ENCODE results near the gene ZNF771. TPM values are rescaled to one million over a fixed set of nuclear protein-coding genes. Genes with fewer than 3 reads are reported as not detected.
A peak's percentile ranks its signal among the peaks of the same experiment; 100 is the strongest.

Gene ZNF771
- total RNA-seq, 2 experiments from 2014 or later, result 0.80 to 1.2 TPM

DNA sequence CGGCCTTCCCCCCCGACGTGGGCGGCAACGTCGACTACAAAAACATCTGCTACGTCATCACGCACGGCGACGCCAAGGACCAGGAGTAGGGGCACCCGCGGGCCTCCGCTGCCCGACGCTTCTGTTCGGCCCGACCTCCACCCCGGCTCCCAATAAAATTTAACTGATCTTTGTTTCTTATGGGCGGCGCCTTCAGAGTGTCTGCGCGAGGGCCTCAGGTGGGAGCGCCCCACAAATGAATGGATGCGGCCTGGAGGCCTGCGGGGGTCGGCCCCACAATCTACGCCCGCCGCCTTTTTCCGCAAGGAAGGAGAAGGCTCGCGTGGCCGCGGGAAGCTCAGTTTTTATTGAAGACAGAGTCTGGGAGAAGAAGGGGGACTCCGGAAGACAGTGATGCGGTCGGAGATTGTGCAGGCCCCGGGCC is 29.6 kb upstream of the ZNF771 start:
- Histone ChIP-seq H3K4me3 (ENCODE audit: low read length) (peak overlapping the region; percentile 71), H3K27ac (ENCODE audit: low read depth in 1 of 2, low read length in 2 of 2) (peak overlapping the region; percentile 100), H3K36me3 (ENCODE audit: insufficient read depth, low read length) (peaks cover 25% of the 10 kb centered on the region), H3K9me3 (ENCODE audit: control insufficient read depth in 1 of 2, insufficient read depth in 1 of 2, low read length in 2 of 2) (no peaks in the 10 kb centered on the region), H3K4me1 (ENCODE audit: insufficient read depth, low read length) (peaks cover 72% of the 10 kb centered on the region), H3K27me3 (ENCODE audit: control insufficient read depth in 1 of 2, insufficient read depth in 2 of 2, low read length in 2 of 2) (no peaks in the 10 kb centered on the region)
- peak; percentile 35 for ATAC-seq (ENCODE audit: poor library complexity)
- DNase-seq, result peak; percentile 85 to 96 (median 90)
- ChIA-PET CTCF (interaction anchor here (0.6 to 3.7 kb wide), 3 partner anchors 12 to 33 kb away, joined by 3 to 14 read pairs (median 4); no protein-coding TSS in a partner anchor), POLR2A (interaction anchor here (0.9 to 7.3 kb wide), 19 partner anchors 8 to 765 kb away, joined by 3 to 153 read pairs (median 7); partner anchors contain the start of genes ALDOA, CD2BP2, CORO1A and DCTPP1)
- H3K27me3 Mint-ChIP-seq, result no peaks in the 10 kb centered on the region
- H3K36me3 Mint-ChIP-seq (ENCODE audit: low read depth), result peaks cover 41% of the 10 kb centered on the region
- H3K27ac Mint-ChIP-seq, result peak overlapping the region; percentile 100
- H3K9me3 Mint-ChIP-seq, result no peaks in the 10 kb centered on the region
- peak overlapping the region; percentile 99 for H3K4me3 Mint-ChIP-seq
- peaks cover 55% of the 10 kb centered on the region for H3K4me1 Mint-ChIP-seq (ENCODE audit: low read depth)
- TF ChIP-seq CTCF (IDR thresholded peaks at IDR 0.05), result no peak
- intact Hi-C loops (cut with DNase I, micrococcal nuclease), result loop anchor here (1.0 to 10.0 kb wide), 3 partner anchors 8 to 547 kb away; partner anchors contain the start of genes FBXL19 (in 1 of the 2) and TBC1D10B (in 1 of the 2)

GRCh38 chr16:30378236-30379157 is 28.9 kb upstream of the ZNF771 start:
- POLR2A ChIA-PET, result interaction anchor here (0.9 to 7.3 kb wide), 18 partner anchors 9 to 320 kb away, joined by 3 to 153 read pairs (median 8); partner anchors contain the start of genes ALDOA, CD2BP2, CORO1A and DCTPP1
- intact Hi-C loops (cut with DNase I, micrococcal nuclease), result loop anchor here (1.0 to 10.0 kb wide), 3 partner anchors 8 to 546 kb away; partner anchors contain the start of genes FBXL19 (in 1 of the 2) and TBC1D10B (in 1 of the 2)
- peaks cover 41% of the 10 kb centered on the region for H3K36me3 Mint-ChIP-seq (ENCODE audit: low read depth)

More at GRCh38 chr16:30378236-30379157, 28.9 kb upstream of the ZNF771 start:
- no peaks in the 10 kb centered on the region for H3K27me3 ChIP-seq (ENCODE audit: control insufficient read depth in 1 of 2, insufficient read depth in 2 of 2, low read length in 2 of 2)
- Mint-ChIP-seq H3K4me3 (peak overlapping the region; percentile 99), H3K9me3 (no peaks in the 10 kb centered on the region), H3K4me1 (ENCODE audit: low read depth) (peaks cover 59% of the 10 kb centered on the region), H3K27ac (peak overlapping the region; percentile 100), H3K27me3 (no peaks in the 10 kb centered on the region)
- peaks cover 79% of the 10 kb centered on the region for H3K4me1 ChIP-seq (ENCODE audit: insufficient read depth, low read length)
- no peaks in the 10 kb centered on the region for H3K9me3 ChIP-seq (ENCODE audit: control insufficient read depth in 1 of 2, insufficient read depth in 1 of 2, low read length in 2 of 2)
- CTCF ChIA-PET, result interaction anchor here (0.6 to 3.7 kb wide), 3 partner anchors 13 to 32 kb away, joined by 3 to 14 read pairs (median 4); no protein-coding TSS in a partner anchor
- peak; percentile 98 to 100 (median 100) for DNase-seq
- peak; percentile 74 for ATAC-seq (ENCODE audit: poor library complexity)
- TF ChIP-seq CTCF (IDR thresholded peaks at IDR 0.05), result no peak
- H3K27ac ChIP-seq (ENCODE audit: low read depth in 1 of 2, low read length in 2 of 2), result peak overlapping the region; percentile 100
- H3K36me3 ChIP-seq (ENCODE audit: insufficient read depth, low read length), result peaks cover 25% of the 10 kb centered on the region
- peak overlapping the region; percentile 71 for H3K4me3 ChIP-seq (ENCODE audit: low read length)
